Measurements from ENCODE around the gene KDM2A.

The KDM2A gene

GRCh38 chr11:67239783-67240575 lies 120.9 kb downstream of the KDM2A start:
- peak; percentile 92 to 98 (median 96) for DNase-seq

DNA sequence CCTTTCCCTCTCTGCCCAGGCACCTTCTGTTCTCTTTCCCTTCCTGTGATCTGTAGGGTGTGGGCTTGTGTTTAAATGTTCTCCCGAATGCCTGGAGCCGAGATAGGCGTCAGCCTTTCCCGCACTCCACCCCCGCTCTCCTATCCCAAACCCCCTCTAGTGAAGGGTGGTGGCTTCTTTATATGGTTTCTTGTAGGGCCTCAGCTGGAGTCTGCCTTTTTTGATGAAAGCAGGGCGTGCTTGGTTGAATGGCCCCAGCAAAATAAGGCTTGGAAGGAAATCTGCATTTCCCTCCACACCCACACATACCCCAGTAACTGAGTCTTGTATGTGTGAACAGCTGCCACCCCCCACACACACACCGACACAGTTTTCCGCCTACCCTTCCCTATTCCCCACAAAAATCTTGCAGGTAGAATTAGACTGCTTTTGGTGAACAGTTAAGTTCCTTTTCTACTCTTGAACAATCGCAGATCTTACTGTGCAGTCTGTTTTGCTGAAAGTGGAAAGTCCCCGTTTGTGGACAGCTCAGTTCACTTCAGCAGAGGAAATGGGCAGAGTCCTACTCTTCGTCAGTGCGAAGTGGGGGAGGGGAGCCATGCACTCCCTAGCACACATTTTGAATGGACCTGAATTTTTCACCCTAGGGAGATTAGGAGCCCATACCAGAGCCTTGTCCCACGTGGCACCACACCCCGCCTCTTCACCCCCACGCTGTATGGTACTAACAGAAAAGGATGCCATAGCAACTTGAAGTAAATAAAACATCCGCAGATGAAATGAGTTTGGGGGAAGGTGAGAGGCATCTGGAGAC lies 121.7 kb downstream of the KDM2A start:
- peak; percentile 71 to 84 (median 82) for DNase-seq

- no peak for DNase-seq
Measured at GRCh38 chr11:67242548-67242947, 123.5 kb downstream of the KDM2A start.

DNA sequence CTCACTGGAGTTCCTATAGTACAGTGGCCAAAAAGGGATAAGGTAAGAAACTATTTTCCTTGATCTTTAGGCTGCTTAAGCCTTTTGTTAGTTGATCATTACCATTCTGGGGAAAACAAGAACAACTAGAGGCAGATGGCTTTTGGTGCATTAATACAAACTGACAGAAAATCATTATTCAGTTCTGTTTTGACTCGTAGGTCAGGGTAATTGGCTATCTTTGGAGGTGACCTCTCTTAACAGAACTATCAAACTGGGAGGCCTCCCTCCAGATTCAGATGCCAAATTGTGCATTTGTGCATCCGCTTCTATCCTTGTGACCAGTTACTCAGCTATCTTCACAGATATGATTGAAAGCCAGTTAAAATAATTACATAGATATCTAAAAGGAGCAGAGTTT lies 124.0 kb downstream of the KDM2A start:
- DNase-seq: no peak

DNA sequence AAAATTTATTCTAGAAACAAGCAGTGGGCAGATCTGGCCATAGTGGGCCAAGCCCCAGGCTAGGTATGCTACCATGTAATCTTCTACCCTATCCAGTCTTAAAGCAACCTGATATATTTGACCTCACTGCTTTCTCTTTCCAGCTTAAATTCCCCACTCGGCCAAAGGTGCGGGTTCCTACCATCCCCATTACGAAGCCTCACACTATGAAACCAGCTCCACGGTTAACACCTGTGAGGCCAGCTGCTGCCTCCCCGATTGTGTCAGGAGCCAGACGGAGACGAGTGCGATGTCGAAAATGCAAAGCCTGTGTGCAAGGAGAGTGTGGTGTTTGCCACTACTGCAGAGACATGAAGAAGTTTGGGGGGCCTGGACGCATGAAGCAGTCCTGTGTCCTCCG lies 126.0 kb downstream of the KDM2A start:
- no peak for DNase-seq

GRCh38 chr11:67247946-67248550 lies 129.0 kb downstream of the KDM2A start:
- DNase-seq: no peak

- no peak for DNase-seq
Measured at GRCh38 chr11:67248653-67249052, 129.6 kb downstream of the KDM2A start.

DNA sequence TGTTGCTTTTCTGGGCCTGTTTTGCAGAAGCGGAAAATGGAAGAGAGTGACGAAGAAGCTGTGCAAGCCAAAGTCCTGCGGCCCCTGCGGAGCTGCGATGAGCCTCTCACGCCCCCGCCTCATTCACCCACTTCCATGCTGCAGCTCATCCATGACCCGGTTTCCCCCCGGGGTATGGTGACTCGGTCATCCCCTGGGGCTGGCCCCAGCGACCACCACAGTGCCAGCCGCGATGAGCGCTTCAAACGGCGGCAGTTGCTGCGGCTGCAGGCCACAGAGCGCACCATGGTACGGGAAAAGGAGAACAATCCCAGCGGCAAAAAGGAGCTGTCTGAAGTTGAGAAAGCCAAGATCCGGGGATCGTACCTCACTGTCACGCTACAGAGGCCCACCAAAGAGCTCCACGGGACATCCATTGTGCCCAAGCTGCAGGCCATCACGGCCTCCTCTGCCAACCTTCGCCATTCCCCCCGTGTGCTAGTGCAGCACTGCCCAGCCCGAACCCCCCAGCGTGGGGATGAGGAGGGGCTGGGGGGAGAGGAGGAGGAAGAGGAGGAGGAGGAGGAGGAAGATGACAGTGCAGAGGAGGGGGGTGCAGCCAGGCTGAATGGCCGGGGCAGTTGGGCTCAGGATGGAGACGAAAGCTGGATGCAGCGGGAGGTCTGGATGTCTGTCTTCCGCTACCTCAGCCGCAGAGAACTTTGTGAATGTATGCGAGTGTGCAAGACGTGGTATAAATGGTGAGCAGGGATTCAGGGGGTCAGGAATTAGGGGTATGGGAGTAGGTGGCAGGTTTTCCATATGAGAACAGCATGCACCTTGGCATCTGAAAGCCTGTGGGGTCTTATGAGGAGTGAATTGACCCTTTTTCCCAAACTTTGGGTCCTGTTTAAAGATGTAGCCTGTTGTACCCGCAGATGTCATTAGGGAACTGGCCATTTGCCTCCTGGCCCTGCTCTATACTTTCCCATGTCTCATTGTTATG lies 131.3 kb downstream of the KDM2A start:
- DNase-seq: no peak

GRCh38 chr11:67251841-67252240 lies 132.8 kb downstream of the KDM2A start:
- no peak for DNase-seq

- peak in 3 of 6 experiments; percentile 15 to 39 (median 20) for DNase-seq
Measured at GRCh38 chr11:67252831-67253239, 133.8 kb downstream of the KDM2A start.

- DNase-seq: no peak
Measured at GRCh38 chr11:67253872-67254624, 135.0 kb downstream of the KDM2A start.

GRCh38 chr11:67254798-67255197 lies 135.7 kb downstream of the KDM2A start:
- no peak for DNase-seq

DNA sequence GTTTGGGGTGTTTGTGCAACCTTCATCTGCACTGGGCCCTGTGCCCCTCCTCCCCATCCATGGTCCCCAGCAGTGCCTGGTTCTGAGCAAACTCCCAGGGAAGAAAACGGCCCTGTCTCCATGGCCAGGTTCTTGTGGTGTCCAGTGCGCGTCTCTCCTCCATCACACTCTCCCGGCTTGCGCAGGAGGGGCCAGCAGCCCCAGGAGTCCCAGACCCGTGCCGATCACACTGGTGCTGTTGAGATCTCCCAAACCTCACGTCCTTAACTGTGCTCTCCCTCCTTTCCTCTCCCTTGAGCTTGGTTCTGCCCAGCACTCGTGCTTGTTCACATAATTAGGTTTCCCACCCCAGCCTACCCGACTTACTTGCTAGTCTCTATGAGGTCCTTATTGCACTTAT lies 136.3 kb downstream of the KDM2A start:
- no peak for DNase-seq

GRCh38 chr11:67255864-67256263 lies 136.8 kb downstream of the KDM2A start:
- no peak for DNase-seq

DNA sequence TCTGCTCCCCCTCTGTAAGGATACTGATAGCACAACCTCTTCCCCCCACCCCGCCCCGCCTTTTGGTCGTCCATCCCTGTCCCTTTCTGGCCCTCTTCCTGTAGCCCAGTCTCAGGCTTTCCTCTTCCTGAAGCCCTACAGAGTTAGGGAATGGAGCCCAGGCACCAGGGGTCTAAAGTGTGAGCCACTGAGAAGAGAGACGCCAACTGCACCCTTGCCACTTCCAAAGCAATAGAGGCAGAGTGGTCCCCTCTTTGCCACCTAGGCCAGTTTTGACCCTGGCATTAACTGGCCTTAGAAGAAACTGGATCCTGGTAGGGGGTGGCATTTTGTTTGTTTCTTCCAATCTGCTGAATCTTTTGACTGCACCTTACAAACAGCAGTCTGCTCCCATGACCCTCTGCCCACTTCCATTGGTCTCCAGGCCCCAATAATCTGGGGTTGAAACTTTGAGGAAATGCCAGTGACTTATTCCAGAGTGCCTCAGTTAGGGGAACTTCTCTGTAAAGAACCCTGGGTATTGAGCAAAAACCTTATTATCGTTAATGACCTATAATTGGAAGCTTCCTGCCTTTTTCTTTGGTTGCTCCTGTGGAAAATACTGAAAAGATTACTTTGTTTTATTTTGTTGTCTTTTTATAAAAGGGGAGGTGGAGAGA lies 137.5 kb downstream of the KDM2A start:
- DNase-seq: no peak

GRCh38 chr11:67260406-67260805 lies 141.3 kb downstream of the KDM2A start:
- no peak for DNase-seq

DNA sequence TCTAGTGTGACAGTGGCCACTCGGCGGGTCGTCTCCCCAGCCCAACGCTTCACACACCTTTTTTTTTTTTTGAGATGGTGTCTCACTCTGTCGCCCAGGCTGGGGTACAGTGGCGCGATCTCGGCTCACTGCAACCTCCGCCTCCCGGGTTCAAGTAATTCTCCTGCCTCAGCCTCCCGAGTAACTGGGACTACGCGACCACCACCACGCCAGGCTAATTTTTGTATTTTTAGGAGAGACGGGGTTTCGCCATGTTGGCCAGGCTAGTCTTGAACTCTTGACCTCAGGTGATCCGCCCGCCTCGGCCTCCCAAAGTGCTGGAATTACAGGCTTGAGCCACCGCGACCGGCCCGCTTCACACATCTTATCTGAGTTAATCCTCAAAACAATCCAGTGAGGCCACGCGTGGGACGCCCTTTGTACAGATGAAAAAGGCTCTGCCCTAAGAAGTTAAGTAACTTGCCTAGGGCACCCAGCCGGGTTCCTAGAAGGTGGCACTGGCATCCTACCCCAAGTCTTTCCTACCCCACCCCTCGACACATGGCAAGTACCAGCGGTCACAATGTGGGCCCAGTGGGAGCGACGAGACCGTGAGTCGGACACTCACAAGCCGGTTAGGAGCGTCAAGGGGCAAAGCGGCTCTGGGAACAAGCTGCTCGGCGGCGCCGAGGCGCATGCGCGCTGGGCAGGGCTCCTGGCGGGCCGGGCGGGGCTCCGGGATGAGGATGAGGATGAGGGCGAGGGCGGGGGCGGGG lies 142.0 kb downstream of the KDM2A start:
- DNase-seq: peak in 2 of 6 experiments; percentile 21 to 49

GRCh38 chr11:67261640-67261945 lies 142.5 kb downstream of the KDM2A start:
- no peak for DNase-seq

GRCh38 chr11:67261946-67262681 lies 143.1 kb downstream of the KDM2A start:
- no peak for DNase-seq
